Measurements from ENCODE around the gene RAP1GAP2. TPM values are rescaled to one million over a fixed set of nuclear protein-coding genes. Genes with fewer than 3 reads are reported as not detected.

RAP1GAP2 gene
- polyA plus RNA-seq, 1 of the 3 experiments (the other 2 are of a cell fraction), result 22.0 TPM

- TF ChIP-seq REST (IDR thresholded peaks at IDR 0.05; ENCODE audit: low read depth, low read length) (no peak), EZH2phosphoT487 (IDR thresholded peaks at IDR 0.05; ENCODE audit: borderline replicate concordance, low read depth) (no peak)
Measured at GRCh38 chr17:3035968-3036280, 239.7 kb downstream of the RAP1GAP2 start (continued).

GRCh38 chr17:3036800-3037199 is 240.6 kb downstream of the RAP1GAP2 start:
- no peak for DNase-seq
- 83% methylated on average over 5 of the region's 6 CpGs for WGBS (ENCODE audit: low lambda C conversion rate)
- POLR2A ChIA-PET, result interaction anchor here (1.5 kb wide), 1 partner anchor 11 kb away, joined by 3 read pairs; no protein-coding TSS in a partner anchor

More at GRCh38 chr17:3036800-3037199, 240.6 kb downstream of the RAP1GAP2 start:
- Histone ChIP-seq H2AFZ (ENCODE audit: low read depth) (no peak overlapping the region), H3K36me3 (replicated peaks in 1 of 2; ENCODE audit: control insufficient read depth in 1 of 2, insufficient read depth in 2 of 2, low read length in 1 of 2) (no peaks in the 10 kb centered on the region), H3K79me2 (ENCODE audit: insufficient read depth) (no peaks in the 10 kb centered on the region), H3K9ac (no peak overlapping the region), H3K4me2 (no peak overlapping the region), H4K20me1 (ENCODE audit: insufficient read depth) (no peaks in the 10 kb centered on the region), H3K4me3 (ENCODE audit: low read depth in 2 of 2, low read length in 1 of 2) (no peak overlapping the region), H3K9me2 (no peaks in the 10 kb centered on the region), H3F3A (replicated peaks; ENCODE audit: insufficient read depth) (no peaks in the 10 kb centered on the region), H3K4me1 (ENCODE audit: control insufficient read depth in 1 of 2, insufficient read depth in 2 of 2, low read depth in 1 of 2, low read length in 1 of 2) (no peaks in the 10 kb centered on the region), H3K27ac (ENCODE audit: low read depth in 2 of 2, low read length in 1 of 2) (no peak overlapping the region), H3K27me3 (ENCODE audit: insufficient read depth) (no peaks in the 10 kb centered on the region), H3K9me3 (no peaks in the 10 kb centered on the region)
- CTCF ChIA-PET, result interaction anchor here (0.6 to 3.2 kb wide), 5 partner anchors 12 to 583 kb away, joined by 3 to 18 read pairs (median 4); no protein-coding TSS in a partner anchor
- TF ChIP-seq EZH2phosphoT487 (IDR thresholded peaks at IDR 0.05; ENCODE audit: borderline replicate concordance, low read depth) (no peak), SIN3A (IDR thresholded peaks at IDR 0.05; ENCODE audit: borderline replicate concordance, low read depth, low read length) (no peak), FOSL2 (IDR thresholded peaks at IDR 0.05; ENCODE audit: borderline replicate concordance, low read depth) (no peak), RXRA (IDR thresholded peaks at IDR 0.05; ENCODE audit: borderline replicate concordance, low read depth) (no peak), MAX (IDR thresholded peaks at IDR 0.05; ENCODE audit: low read depth) (no peak), MXI1 (IDR thresholded peaks at IDR 0.05; ENCODE audit: low read depth, low read length) (no peak), EP300 (IDR thresholded peaks at IDR 0.05; ENCODE audit: borderline replicate concordance in 1 of 2, low read depth in 1 of 2, low read length in 1 of 2) (no peak), NRF1 (IDR thresholded peaks at IDR 0.05; ENCODE audit: low read depth, low read length) (no peak), REST (IDR thresholded peaks at IDR 0.05; ENCODE audit: low read depth, low read length) (no peak)

Measured in SK-N-SH (cell line).